Measurements from ENCODE around the gene CTSF. TPM values are rescaled to one million over a fixed set of nuclear protein-coding genes. Genes with fewer than 3 reads are reported as not detected.

CTSF gene
- total and polyA plus RNA-seq, 2 of the 8 experiments (the other 6 are each of a cell fraction or from before 2014, with no cell fraction given) = 0.58 to 2.3 TPM

- TF ChIP-seq RBBP5 (IDR thresholded peaks at IDR 0.05; ENCODE audit: borderline replicate concordance, low read depth, low read length) = no peak
- no peak for TF ChIP-seq JUN (IDR thresholded peaks at IDR 0.05; ENCODE audit: low read depth, low read length)
These were observed 651 bp downstream of the CTSF start (continued) for GRCh38 chr11:66567787-66568123.

Data from H1 (cell line).